Kidney epithelial cell (primary cell): ENCODE data around the gene ZNF189. TPM values are rescaled to one million over a fixed set of nuclear protein-coding genes. Genes with fewer than 3 reads are reported as not detected.

ENCODE experiments used
- DNase-seq: peaks from one replicate; pipeline ENCODE4 v3.0.0-alpha.2; 2010; ENCODE audit warnings: low read depth
- H3K27me3 ChIP-seq: 2 replicates; pipeline ENCODE4 v1.6.0; 2011; ENCODE audit warnings: low read length; ENCODE audit not compliant: control insufficient read depth, insufficient read depth
- H3K36me3 ChIP-seq: 2 replicates; pipeline ENCODE4 v1.5.1; 2011; ENCODE audit warnings: low read length; ENCODE audit not compliant: control insufficient read depth, insufficient read depth
- H3K4me3 ChIP-seq: 2 replicates; pipeline ENCODE4 v1.5.1; 2011; ENCODE audit warnings: low read depth, mild to moderate bottlenecking, control low read depth, low read length
- CTCF ChIP-seq: IDR thresholded peaks from 2 replicates; pipeline ENCODE4 v1.5.1; 2011; ENCODE audit warnings: mild to moderate bottlenecking, moderate library complexity, low read length, control low read depth, inconsistent platforms; ENCODE audit not compliant: insufficient read depth, poor library complexity, severe bottlenecking
- total RNA-seq: library from RNA; depleted of rRNA; stranded (reverse); fragments of >200 nt; gene quantifications from 2 replicates; pipeline ENCODE4 v1.2.3, GENCODE V29; 2015

The ZNF189 gene
- total RNA-seq, 1 donor from 2014 or later, result 11.0 TPM

GRCh38 chr9:101371813-101372212 is 26.8 kb upstream of the ZNF189 start:
- Histone ChIP-seq H3K27me3 (no peaks in the 10 kb centered on the region), H3K36me3 (no peaks in the 10 kb centered on the region), H3K4me3 (no peak overlapping the region)
- no peak for TF ChIP-seq CTCF
- no peak for DNase-seq

DNA sequence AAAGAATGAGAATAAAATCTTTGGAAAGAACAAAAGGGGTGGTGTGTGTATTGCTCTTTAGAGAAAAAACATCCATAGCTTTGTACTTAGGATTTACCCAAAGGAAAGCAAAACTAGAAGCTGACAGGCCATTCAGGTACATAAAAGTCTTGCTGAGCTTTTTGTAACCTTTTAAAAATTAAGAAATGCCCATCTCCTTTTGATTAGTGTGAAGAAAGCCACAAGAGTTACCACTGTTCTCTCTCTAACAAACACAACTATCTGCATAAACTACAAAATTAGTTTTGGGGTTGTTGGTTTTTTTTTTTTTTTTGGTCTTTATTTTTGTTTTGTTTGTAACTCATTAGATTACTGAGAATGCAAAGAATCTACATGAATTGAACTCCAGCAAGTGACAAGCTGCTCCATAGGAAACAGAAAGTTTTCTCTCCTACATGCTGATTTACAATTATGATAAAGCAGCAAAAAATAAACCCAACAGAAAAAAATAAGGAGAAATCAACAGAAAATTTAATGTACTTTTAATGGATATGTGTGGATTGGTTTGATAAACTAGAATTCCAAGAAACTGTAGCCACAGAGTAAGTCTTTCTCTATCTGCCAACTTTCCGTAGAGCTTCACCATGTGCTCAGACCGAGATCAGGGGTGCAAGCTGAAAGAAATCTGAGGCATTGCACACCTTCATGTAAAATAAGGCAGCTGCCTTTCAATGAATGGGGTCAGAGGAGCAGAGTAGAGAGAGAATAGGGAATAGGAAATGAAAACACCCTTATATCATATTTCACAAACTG is 26.1 kb upstream of the ZNF189 start:
- no peak for DNase-seq
- TF ChIP-seq CTCF, result no peak
- no peak overlapping the region for H3K4me3 ChIP-seq
- no peaks in the 10 kb centered on the region for H3K27me3 ChIP-seq
- no peaks in the 10 kb centered on the region for H3K36me3 ChIP-seq

GRCh38 chr9:101375546-101375945 is 23.1 kb upstream of the ZNF189 start:
- H3K36me3 ChIP-seq, result no peaks in the 10 kb centered on the region
- H3K27me3 ChIP-seq, result no peaks in the 10 kb centered on the region
- no peak for TF ChIP-seq CTCF
- DNase-seq, result no peak
- H3K4me3 ChIP-seq, result no peak overlapping the region

DNA sequence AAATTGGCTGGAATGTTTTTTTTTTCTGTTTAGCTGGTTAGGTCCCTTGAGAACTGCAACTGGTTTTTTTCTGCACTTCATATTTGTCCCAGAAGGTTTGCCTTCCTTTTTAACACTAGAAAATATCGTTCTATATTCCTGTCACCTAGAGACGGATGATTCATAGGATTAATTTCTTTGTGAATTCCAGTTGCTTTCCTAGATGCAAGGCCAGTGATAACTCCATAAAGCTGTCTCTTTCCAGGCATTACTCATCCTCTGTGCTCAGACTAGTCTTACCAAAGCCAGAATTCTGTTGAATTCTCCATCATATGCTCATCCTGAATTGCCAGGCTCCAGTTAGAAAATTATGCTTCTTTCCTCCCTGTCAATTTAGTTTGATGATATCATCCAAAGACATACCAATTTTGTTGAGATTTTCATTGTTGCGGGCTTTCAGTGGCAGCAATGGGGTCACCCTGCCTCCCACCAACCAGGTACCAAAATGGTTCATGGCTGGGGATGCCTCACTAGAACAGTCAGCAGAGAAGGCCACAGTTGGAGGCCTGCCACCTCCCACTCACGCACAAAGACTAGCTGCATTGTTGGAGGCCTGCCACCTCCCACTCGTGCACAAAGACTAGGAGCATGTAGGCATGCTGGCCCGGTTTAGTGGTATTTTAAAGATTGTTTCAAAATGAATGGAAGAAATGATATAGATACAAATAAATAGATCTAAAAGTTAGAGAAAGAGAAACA is 22.4 kb upstream of the ZNF189 start:
- Histone ChIP-seq H3K4me3 (no peak overlapping the region), H3K27me3 (no peaks in the 10 kb centered on the region), H3K36me3 (no peaks in the 10 kb centered on the region)
- DNase-seq, result no peak
- no peak for TF ChIP-seq CTCF

DNA sequence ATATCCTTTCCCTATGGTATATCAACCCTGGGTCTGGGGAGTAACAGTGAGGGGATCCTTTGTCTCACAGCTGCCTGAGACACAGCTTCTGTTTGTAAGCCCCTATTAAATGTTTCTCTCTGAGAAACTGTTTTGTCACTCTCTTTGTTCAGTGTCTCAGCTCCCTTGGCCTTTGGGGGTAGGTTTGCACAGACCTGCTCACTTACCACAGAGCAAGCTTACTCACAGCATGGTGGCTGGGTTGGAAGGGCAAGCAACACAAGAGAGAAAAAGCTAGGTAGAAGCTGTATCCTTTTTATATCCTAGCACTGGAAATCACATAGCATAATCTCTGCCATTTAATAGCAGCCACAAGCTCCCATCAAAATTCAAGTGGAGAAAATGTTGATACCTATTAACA is 18.4 kb upstream of the ZNF189 start:
- no peak for DNase-seq
- Histone ChIP-seq H3K36me3 (no peaks in the 10 kb centered on the region), H3K27me3 (no peaks in the 10 kb centered on the region), H3K4me3 (no peak overlapping the region)
- no peak for TF ChIP-seq CTCF
